DND-41 (cell line): ENCODE results near the gene PLPP6.

Experiments used
- EZH2 ChIP-seq: IDR thresholded peaks from 3 replicates; pipeline ENCODE4 v1.6.1; 2012; ENCODE audit warnings: borderline replicate concordance, low read depth, mild to moderate bottlenecking, moderate library complexity, low read length, inconsistent platforms; ENCODE audit not compliant: severe bottlenecking
- TF ChIP-seq, protein P1 (sequence below): IDR thresholded peaks from 2 replicates; pipeline ENCODE4 v1.5.1; 2012; ENCODE audit warnings: borderline replicate concordance, low read length, moderate library complexity, mild to moderate bottlenecking; ENCODE audit not compliant: poor library complexity, severe bottlenecking; ENCODE audit errors: extremely low read depth

DNA sequence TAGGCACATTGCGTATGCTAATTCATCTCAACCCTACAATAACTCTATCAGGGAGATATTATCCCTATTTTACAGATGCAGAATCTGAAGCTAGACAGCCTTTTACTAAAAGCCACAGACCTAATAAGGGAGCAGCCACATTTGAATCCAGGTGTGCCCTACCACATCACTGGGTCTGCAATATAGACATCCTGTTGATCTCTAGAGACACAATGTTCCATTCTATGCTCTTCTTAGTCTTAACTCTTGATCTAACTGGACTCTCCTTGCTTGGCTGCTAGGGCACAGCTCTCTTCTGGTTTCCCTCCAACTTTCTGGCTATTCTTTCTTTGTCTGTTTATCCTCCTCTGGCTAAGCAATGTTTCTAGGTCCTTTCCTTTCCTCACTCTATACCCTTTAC lies 5.6 kb downstream of the PLPP6 start:
- TF ChIP-seq, protein P1, sequence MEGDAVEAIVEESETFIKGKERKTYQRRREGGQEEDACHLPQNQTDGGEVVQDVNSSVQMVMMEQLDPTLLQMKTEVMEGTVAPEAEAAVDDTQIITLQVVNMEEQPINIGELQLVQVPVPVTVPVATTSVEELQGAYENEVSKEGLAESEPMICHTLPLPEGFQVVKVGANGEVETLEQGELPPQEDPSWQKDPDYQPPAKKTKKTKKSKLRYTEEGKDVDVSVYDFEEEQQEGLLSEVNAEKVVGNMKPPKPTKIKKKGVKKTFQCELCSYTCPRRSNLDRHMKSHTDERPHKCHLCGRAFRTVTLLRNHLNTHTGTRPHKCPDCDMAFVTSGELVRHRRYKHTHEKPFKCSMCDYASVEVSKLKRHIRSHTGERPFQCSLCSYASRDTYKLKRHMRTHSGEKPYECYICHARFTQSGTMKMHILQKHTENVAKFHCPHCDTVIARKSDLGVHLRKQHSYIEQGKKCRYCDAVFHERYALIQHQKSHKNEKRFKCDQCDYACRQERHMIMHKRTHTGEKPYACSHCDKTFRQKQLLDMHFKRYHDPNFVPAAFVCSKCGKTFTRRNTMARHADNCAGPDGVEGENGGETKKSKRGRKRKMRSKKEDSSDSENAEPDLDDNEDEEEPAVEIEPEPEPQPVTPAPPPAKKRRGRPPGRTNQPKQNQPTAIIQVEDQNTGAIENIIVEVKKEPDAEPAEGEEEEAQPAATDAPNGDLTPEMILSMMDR, result no peak
- no peak for TF ChIP-seq EZH2
